Femur (tissue), 1 donor: ENCODE measurements around the gene CACNA1C.

Experiments used
- DNase-seq: peaks from one replicate; pipeline ENCODE4 v3.0.0-alpha.2; 2017

Gene CACNA1C

GRCh38 chr12:2286461-2287131, 233.8 kb downstream of the CACNA1C start:
- DNase-seq = no peak

GRCh38 chr12:2287151-2287550, 234.4 kb downstream of the CACNA1C start:
- DNase-seq = no peak

GRCh38 chr12:2287589-2287988, 234.8 kb downstream of the CACNA1C start:
- no peak for DNase-seq

- DNase-seq = no peak
These were observed 235.2 kb downstream of the CACNA1C start for GRCh38 chr12:2288001-2288400.

GRCh38 chr12:2288471-2288870, 235.7 kb downstream of the CACNA1C start:
- no peak for DNase-seq

- no peak for DNase-seq
These were observed 236.1 kb downstream of the CACNA1C start for GRCh38 chr12:2288875-2289274.

GRCh38 chr12:2289525-2289924, 236.7 kb downstream of the CACNA1C start:
- no peak for DNase-seq

GRCh38 chr12:2290091-2290490, 237.3 kb downstream of the CACNA1C start:
- no peak for DNase-seq

GRCh38 chr12:2290516-2291065, 237.8 kb downstream of the CACNA1C start:
- DNase-seq = no peak

- DNase-seq = no peak
These were observed 238.5 kb downstream of the CACNA1C start for GRCh38 chr12:2291182-2291832.

GRCh38 chr12:2291947-2292346, 239.2 kb downstream of the CACNA1C start:
- no peak for DNase-seq

- DNase-seq = no peak
These were observed 239.8 kb downstream of the CACNA1C start for GRCh38 chr12:2292560-2292959.

GRCh38 chr12:2294651-2295475, 242.1 kb downstream of the CACNA1C start:
- DNase-seq = peak; percentile 58

GRCh38 chr12:2295941-2296461, 243.2 kb downstream of the CACNA1C start:
- DNase-seq = peak; percentile 10

GRCh38 chr12:2297004-2297403, 244.2 kb downstream of the CACNA1C start:
- DNase-seq = peak; percentile 11

GRCh38 chr12:2297658-2298057, 244.9 kb downstream of the CACNA1C start:
- no peak for DNase-seq

- DNase-seq = peak; percentile 12
These were observed 245.9 kb downstream of the CACNA1C start for GRCh38 chr12:2298556-2299200.

GRCh38 chr12:2299206-2299605, 246.4 kb downstream of the CACNA1C start:
- DNase-seq = peak; percentile 58

- DNase-seq = peak; percentile 10
These were observed 247.4 kb downstream of the CACNA1C start for GRCh38 chr12:2300168-2300567.

GRCh38 chr12:2300886-2301285, 248.1 kb downstream of the CACNA1C start:
- DNase-seq = peak; percentile 7

GRCh38 chr12:2301531-2302461, 249.0 kb downstream of the CACNA1C start:
- DNase-seq = peak; percentile 28
